A549 (cell line): Measurements from ENCODE around the gene MAP9. TPM values are rescaled to one million over a fixed set of nuclear protein-coding genes. Genes with fewer than 3 reads are reported as not detected.

Experiments
- ATAC-seq, 2 experiments: fragments of 200-7000 bp in 1 of 2; fragments of >200 bp in 1 of 2; cut with Nextera tagmentation in 1 of 2; cut with Tn5 transposase in 1 of 2; 3 replicates each; pipeline versions ENCODE4 v1.8.0 to v1.9.1; 2018 to 2020; ENCODE audit warnings: mild to moderate bottlenecking in 1 of 2, moderate library complexity in 1 of 2
- CTCF ChIA-PET: fragments of 300-600 bp; sonication (Branson Sonifier 250); formaldehyde crosslinking; extraction: SDS; loops from one replicate; lab custom pipeline; 2021; ENCODE audit warnings: antibody characterized with exemption, inconsistent platforms; lab: Yijun Ruan, JAX
- POLR2A ChIA-PET: fragments of 350-600 bp; formaldehyde crosslinking; extraction: SDS; loops from one replicate; lab custom pipeline; 2021; ENCODE audit warnings: antibody characterized with exemption, inconsistent platforms; lab: Yijun Ruan, JAX
- DNase-seq, 2 experiments: peaks; one replicate each; pipeline versions ENCODE4 v3.0.0 to v3.0.0-alpha.2; 2011 to 2016; ENCODE audit warnings: low read depth in 1 of 2, low spot score in 1 of 2
- FAIRE-seq: peaks from 2 replicates; lab custom pipeline; 2011; peaks lifted over from hg19 to GRCh38; lab: Jason Lieb, UNC
- H3K27ac ChIP-seq, 2 experiments: fragments of >200 bp; sonication (Bioruptor Twin); formaldehyde crosslinking; 3 replicates each; pipeline ENCODE4 v1.5.1; 2016 to 2017
- H3K4me1 ChIP-seq: fragments of >200 bp; sonication (Bioruptor Twin); formaldehyde crosslinking; 3 replicates; pipeline ENCODE4 v1.6.1; 2016
- H3K4me2 ChIP-seq: fragments of >200 bp; sonication (Bioruptor Twin); formaldehyde crosslinking; 3 replicates; pipeline ENCODE4 v1.6.1; 2016
- H3K4me3 ChIP-seq: fragments of >200 bp; sonication (Bioruptor Twin); formaldehyde crosslinking; 3 replicates; pipeline ENCODE4 v1.5.1; 2016
- H3K9me3 ChIP-seq: fragments of >200 bp; sonication (Bioruptor Twin); formaldehyde crosslinking; 3 replicates; pipeline ENCODE4 v1.6.1; 2016
- ATOH8 ChIP-seq: fragments of 250-450 bp; sonication (Bioruptor Pico); IDR thresholded peaks from 2 replicates; pipeline ENCODE4 v1.5.0; 2020; ENCODE audit warnings: low read depth, mild to moderate bottlenecking, moderate library complexity
- BCL3 ChIP-seq: fragments of >200 bp; sonication (Bioruptor Twin); formaldehyde crosslinking; IDR thresholded peaks from 3 replicates; pipeline ENCODE4 v1.6.1; 2016
- CBX8 ChIP-seq: fragments of 200-600 bp; sonication (generic); IDR thresholded peaks from 2 replicates; pipeline ENCODE4 v1.6.1; 2016
- CTCF ChIP-seq: fragments of >200 bp; sonication (Bioruptor Twin); formaldehyde crosslinking; IDR thresholded peaks from 3 replicates; pipeline ENCODE4 v1.5.1; 2016
- EHMT2 ChIP-seq: fragments of 200-600 bp; sonication (generic); IDR thresholded peaks from 2 replicates; pipeline ENCODE4 v1.6.1; 2016; ENCODE audit warnings: antibody characterized with exemption, low read depth, mild to moderate bottlenecking, moderate library complexity
- EP300 ChIP-seq, 2 experiments: fragments of >200 bp; sonication (Bioruptor Twin); formaldehyde crosslinking; IDR thresholded peaks; 2 replicates in 1 of 2; 3 replicates in 1 of 2; pipeline ENCODE4 v1.6.1; 2016 to 2017
- FOSB ChIP-seq: fragments of 250-450 bp; sonication (Bioruptor Pico); IDR thresholded peaks from 2 replicates; pipeline ENCODE4 v1.5.0; 2020; ENCODE audit warnings: mild to moderate bottlenecking, moderate library complexity
- FOSL2 ChIP-seq, 2 experiments: fragments of 450-650 bp in 1 of 2; fragments of >200 bp in 1 of 2; sonication (Bioruptor Twin) in 1 of 2; formaldehyde crosslinking; IDR thresholded peaks; 2 replicates each; pipeline versions ENCODE4 v1.5.0 to v1.6.1; 2016 to 2020; ENCODE audit warnings: mild to moderate bottlenecking in 1 of 2, moderate library complexity in 1 of 2
- GATA3 ChIP-seq: IDR thresholded peaks from 2 replicates; pipeline ENCODE4 v1.6.1; 2012; ENCODE audit warnings: borderline replicate concordance
- HEYL ChIP-seq: fragments of 250-450 bp; sonication (Bioruptor Pico); IDR thresholded peaks from 2 replicates; pipeline ENCODE4 v1.8.0; 2021; ENCODE audit warnings: mild to moderate bottlenecking, moderate library complexity
- HOXB13 ChIP-seq: fragments of 250-450 bp; sonication (Bioruptor Pico); IDR thresholded peaks from 2 replicates; pipeline ENCODE4 v1.5.0; 2020; ENCODE audit warnings: low read depth, mild to moderate bottlenecking, moderate library complexity
- HOXB5 ChIP-seq: fragments of 250-450 bp; sonication (Bioruptor Pico); IDR thresholded peaks from 2 replicates; pipeline ENCODE4 v1.5.0; 2020; ENCODE audit warnings: mild to moderate bottlenecking, moderate library complexity
- JUN ChIP-seq, 2 experiments: fragments of >200 bp; sonication (Bioruptor Twin); formaldehyde crosslinking; IDR thresholded peaks; 2 replicates in 1 of 2; 3 replicates in 1 of 2; pipeline ENCODE4 v1.6.1; 2016 to 2017
- JUNB ChIP-seq: fragments of >200 bp; sonication (Bioruptor Twin); formaldehyde crosslinking; IDR thresholded peaks from 2 replicates; pipeline ENCODE4 v1.6.1; 2016
- MAZ ChIP-seq: fragments of 150-350 bp; IDR thresholded peaks from 2 replicates; pipeline ENCODE4 v1.6.1; 2014; ENCODE audit warnings: antibody characterized with exemption, low read depth, low read length, borderline replicate concordance
- MYC ChIP-seq: IDR thresholded peaks from 2 replicates; pipeline ENCODE4 v1.6.1; 2012; ENCODE audit warnings: mild to moderate bottlenecking, inconsistent platforms, low read length, improper control_type of control experiment, borderline replicate concordance
- RAD21 ChIP-seq, 2 experiments: fragments of >200 bp in 1 of 2; sonication (Bioruptor Twin) in 1 of 2; formaldehyde crosslinking in 1 of 2; IDR thresholded peaks in 1 of 2; conservative IDR thresholded peaks in 1 of 2; 2 replicates in 1 of 2; 3 replicates in 1 of 2; pipeline ENCODE4 v1.6.1; 2012 to 2018; ENCODE audit warnings: inconsistent platforms in 1 of 2
- RARB ChIP-seq: fragments of 250-450 bp; sonication (Bioruptor Pico); IDR thresholded peaks from 2 replicates; pipeline ENCODE4 v1.8.0; 2021; ENCODE audit warnings: mild to moderate bottlenecking, moderate library complexity
- RFX5 ChIP-seq: fragments of 450-650 bp; IDR thresholded peaks from 2 replicates; pipeline ENCODE4 v1.7.1; 2014; ENCODE audit warnings: antibody characterized with exemption, mild to moderate bottlenecking, moderate library complexity
- SMC3 ChIP-seq: fragments of >200 bp; sonication (Bioruptor Twin); formaldehyde crosslinking; IDR thresholded peaks from 3 replicates; pipeline ENCODE4 v1.6.1; 2018; ENCODE audit warnings: inconsistent platforms
- TP53 ChIP-seq: fragments of 250-450 bp; sonication (Bioruptor Pico); IDR thresholded peaks from 2 replicates; pipeline ENCODE4 v1.5.0; 2021; ENCODE audit warnings: mild to moderate bottlenecking, moderate library complexity
- ZC3H11A ChIP-seq: fragments of 450-650 bp; IDR thresholded peaks from 2 replicates; pipeline ENCODE4 v1.6.1; 2014; ENCODE audit warnings: antibody characterized with exemption, mild to moderate bottlenecking
- ZNF302 ChIP-seq: fragments of 250-450 bp; sonication (Bioruptor Pico); IDR thresholded peaks from 2 replicates; pipeline ENCODE4 v1.9.0; 2021; ENCODE audit warnings: inconsistent platforms, mild to moderate bottlenecking, moderate library complexity
- ZSCAN20 ChIP-seq: fragments of 250-450 bp; sonication (Bioruptor Pico); IDR thresholded peaks from 2 replicates; pipeline ENCODE4 v1.8.0; 2022; ENCODE audit warnings: mild to moderate bottlenecking, moderate library complexity
- WGBS: methylation state at CpG from one replicate; pipeline ENCODE4 v1.1.6; 2017; ENCODE audit errors: missing lambda C conversion rate; 5-methylcytosine and 5-hydroxymethylcytosine counted together
- polyA plus RNA-seq, 4 experiments: library from polyadenylated mRNA; depleted of rRNA in 3 of 4; stranded (reverse); fragments of >200 nt; fragmentation: RNase III in 1 of 4; extraction: RNeasy Plus Mini Kit Qiagen cat#74134 plus additional on column Dnase treatment in 1 of 4; gene quantifications; 2 replicates in 3 of 4; 3 replicates in 1 of 4; pipeline ENCODE4 v1.2.3, GENCODE V29; 2011 to 2017
- TF ChIP-seq, protein P1 (sequence below): IDR thresholded peaks from 2 replicates; pipeline ENCODE4 v1.6.1; 2012

MAP9 gene
- polyA plus RNA-seq, 2 of the 4 experiments (the other 2 are of a cell fraction) = 8.2 to 18.1 TPM

- Histone ChIP-seq H3K4me2 (peak overlapping the region; percentile 82), H3K27ac (peak overlapping the region; percentile 81 to 83), H3K9me3 (peaks cover 14% of the 10 kb centered on the region; the same call in 2 of the 3 replicates), H3K4me3 (0 out of 3 replicates have a peak overlapping the region, but pooled peaks have one; percentile 5), H3K4me1 (peaks cover 45% of the 10 kb centered on the region)
- ATAC-seq (peak; percentile 64 to 72), DNase-seq (peak; percentile 1 to 35), FAIRE-seq (no peak)
- 8% methylated on average over 2 of the region's 6 CpGs for WGBS
- TF ChIP-seq ZC3H11A = no peak
- TF ChIP-seq EHMT2 = peak; percentile 89; the same call in 1 of the 2 replicates
- no peak for TF ChIP-seq EP300 (IDR thresholded peaks at IDR 0.05)
- TF ChIP-seq FOSB (CRISPR knock-in tag) = no peak
- TF ChIP-seq MAZ = no peak
- TF ChIP-seq CTCF = no peak
- TF ChIP-seq HOXB5 (CRISPR knock-in tag) = no peak
- no peak for TF ChIP-seq RFX5
- no peak for TF ChIP-seq TP53 (CRISPR knock-in tag)
- TF ChIP-seq MYC = no peak
- TF ChIP-seq HOXB13 (CRISPR knock-in tag) = no peak
- no peak for TF ChIP-seq RARB (CRISPR knock-in tag)
- no peak for TF ChIP-seq CBX8
- no peak for TF ChIP-seq ZNF302 (CRISPR knock-in tag)
- TF ChIP-seq JUN (IDR thresholded peaks at IDR 0.05) = peak; percentile 6 to 15; a peak in 1 of 5 replicates
- no peak for TF ChIP-seq ATOH8 (CRISPR knock-in tag)
- TF ChIP-seq ZSCAN20 (CRISPR knock-in tag) = no peak
- CTCF ChIA-PET = interaction anchor here (0.6 to 1.2 kb wide), 4 partner anchors 17 to 405 kb away, joined by 3 to 4 read pairs (median 3); no protein-coding TSS in a partner anchor
- POLR2A ChIA-PET = no interaction called here
These were observed 36.8 kb downstream of the MAP9 start for GRCh38 chr4:155339999-155340398.

- ChIA-PET CTCF (interaction anchor here (0.6 to 1.2 kb wide), 4 partner anchors 17 to 405 kb away, joined by 3 to 4 read pairs (median 3); no protein-coding TSS in a partner anchor), POLR2A (no interaction called here)
- Histone ChIP-seq H3K4me1 (peaks cover 45% of the 10 kb centered on the region), H3K4me2 (peak overlapping the region; percentile 82), H3K4me3 (no peak overlapping the region), H3K9me3 (peaks cover 14% of the 10 kb centered on the region; the same call in 2 of the 3 replicates), H3K27ac (peak overlapping the region; percentile 81 to 83)
- peak; percentile 11 to 91 for DNase-seq
- peak; percentile 88 to 93 for ATAC-seq
- peak; percentile 49 for FAIRE-seq
- TF ChIP-seq ZSCAN20 (CRISPR knock-in tag) = no peak
- TF ChIP-seq RAD21 (conservative IDR thresholded peaks at IDR 0.05 in 1 of 2, IDR thresholded peaks at IDR 0.05 in 1 of 2) = peak; percentile 3 to 47; a peak in 3 of 5 replicates
- no peak; the same call in 1 of the 2 replicates for TF ChIP-seq FOSL2 (IDR thresholded peaks at IDR 0.05)
- TF ChIP-seq FOSL2 (CRISPR knock-in tag; IDR thresholded peaks at IDR 0.05) = peak; percentile 43; the same call in 1 of the 2 replicates
- peak; percentile 75 for TF ChIP-seq JUNB
- TF ChIP-seq EP300 (IDR thresholded peaks at IDR 0.05) = peak; percentile 31 to 58; a peak in 2 of 5 replicates
- TF ChIP-seq GATA3 = peak; percentile 75
- peak; percentile 19; the same call in 1 of the 3 replicates for TF ChIP-seq SMC3
- TF ChIP-seq BCL3 = 0 out of 3 replicates have a peak, but pooled peaks have one; percentile 32
- no peak for TF ChIP-seq RARB (CRISPR knock-in tag)
- no peak for TF ChIP-seq HEYL (CRISPR knock-in tag)
- peak; percentile 73 to 80; a peak in 4 of 5 replicates for TF ChIP-seq JUN (IDR thresholded peaks at IDR 0.05)
- TF ChIP-seq, protein P1, sequence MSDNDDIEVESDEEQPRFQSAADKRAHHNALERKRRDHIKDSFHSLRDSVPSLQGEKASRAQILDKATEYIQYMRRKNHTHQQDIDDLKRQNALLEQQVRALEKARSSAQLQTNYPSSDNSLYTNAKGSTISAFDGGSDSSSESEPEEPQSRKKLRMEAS = peak; percentile 65
- no peak for TF ChIP-seq MYC
- WGBS = 0% methylated on average over 6 of the region's 6 CpGs
These were observed 37.2 kb downstream of the MAP9 start for GRCh38 chr4:155339588-155339987.
